Activated T-cell treated with anti-CD3 and anti-CD28 coated beads, Interleukin-2, amount 50 U/mL, for 4 hours (primary cell): ENCODE measurements around the gene PHLDB2. TPM values are rescaled to one million over a fixed set of nuclear protein-coding genes. Genes with fewer than 3 reads are reported as not detected.

ENCODE experiments used
- ATAC-seq, 2 donors: fragments of 200-7000 bp; cut with Tn5 transposase; one replicate each; pipeline ENCODE4 v1.10.0; 2021
- DNase-seq: peaks from one replicate; pipeline ENCODE4 v3.0.0-alpha.2; 2020
- H3K27me3 Mint-ChIP-seq: one replicate; pipeline ENCODE4 v1.8.0; 2021; ENCODE audit warnings: low read depth, mixed read lengths
- H3K36me3 Mint-ChIP-seq: one replicate; pipeline ENCODE4 v1.8.0; 2022; ENCODE audit warnings: mixed read lengths; ENCODE audit not compliant: insufficient read depth
- H3K4me1 Mint-ChIP-seq: one replicate; pipeline ENCODE4 v1.8.0; 2021; ENCODE audit warnings: low read depth, mixed read lengths
- H3K4me3 Mint-ChIP-seq: one replicate; pipeline ENCODE4 v1.8.0; 2021; ENCODE audit warnings: mild to moderate bottlenecking, moderate library complexity, mixed read lengths
- H3K9me3 Mint-ChIP-seq: one replicate; pipeline ENCODE4 v1.8.0; 2021; ENCODE audit warnings: mixed read lengths
- total RNA-seq, 3 donors: library from RNA; stranded (reverse); gene quantifications; one replicate each; pipeline ENCODE4 v1.2.1, GENCODE V29; 2021

The PHLDB2 gene
- total RNA-seq, 3 donors from 2014 or later = 0.66 to 0.82 (median 0.76) TPM

- Mint-ChIP-seq H3K27me3 (no peaks in the 10 kb centered on the region), H3K9me3 (no peaks in the 10 kb centered on the region)
- DNase-seq = no peak
Measured at GRCh38 chr3:111961461-111962164, 102.5 kb downstream of the PHLDB2 start.

GRCh38 chr3:111963424-111963823 is 104.4 kb downstream of the PHLDB2 start:
- Mint-ChIP-seq H3K9me3 (no peaks in the 10 kb centered on the region), H3K36me3 (peaks cover 2% of the 10 kb centered on the region), H3K4me1 (peaks cover 17% of the 10 kb centered on the region), H3K4me3 (no peak overlapping the region), H3K27me3 (no peaks in the 10 kb centered on the region)
- DNase-seq (no peak), ATAC-seq (peak; percentile 72 to 88)

More at GRCh38 chr3:111961461-111962164, 102.5 kb downstream of the PHLDB2 start:
- Mint-ChIP-seq H3K4me1 (peaks cover 10% of the 10 kb centered on the region), H3K36me3 (peaks cover 2% of the 10 kb centered on the region), H3K4me3 (no peak overlapping the region)
- ATAC-seq = no peak

- no peaks in the 10 kb centered on the region for H3K36me3 Mint-ChIP-seq
- DNase-seq = no peak
- no peaks in the 10 kb centered on the region for H3K27me3 Mint-ChIP-seq
- H3K4me3 Mint-ChIP-seq = no peak overlapping the region
- H3K9me3 Mint-ChIP-seq = no peaks in the 10 kb centered on the region
- ATAC-seq = peak in 1 of 2 donors; percentile 36
- peaks cover 17% of the 10 kb centered on the region for H3K4me1 Mint-ChIP-seq
Measured at GRCh38 chr3:111965484-111965883, 106.4 kb downstream of the PHLDB2 start.

GRCh38 chr3:111967068-111967467 is 108.0 kb downstream of the PHLDB2 start:
- Mint-ChIP-seq H3K4me1 (peaks cover 17% of the 10 kb centered on the region), H3K9me3 (no peaks in the 10 kb centered on the region), H3K27me3 (no peaks in the 10 kb centered on the region), H3K36me3 (no peaks in the 10 kb centered on the region), H3K4me3 (no peak overlapping the region)
- no peak for ATAC-seq
- no peak for DNase-seq

- DNase-seq (peak; percentile 81), ATAC-seq (peak; percentile 74 to 78)
- H3K4me3 Mint-ChIP-seq = no peak overlapping the region
- peaks cover 17% of the 10 kb centered on the region for H3K4me1 Mint-ChIP-seq
- no peaks in the 10 kb centered on the region for H3K36me3 Mint-ChIP-seq
- H3K27me3 Mint-ChIP-seq = no peaks in the 10 kb centered on the region
- H3K9me3 Mint-ChIP-seq = no peaks in the 10 kb centered on the region
Measured at GRCh38 chr3:111967651-111968274, 108.7 kb downstream of the PHLDB2 start.

GRCh38 chr3:111968319-111969054 is 109.4 kb downstream of the PHLDB2 start:
- DNase-seq (no peak), ATAC-seq (no peak)
- Mint-ChIP-seq H3K4me3 (no peak overlapping the region), H3K9me3 (no peaks in the 10 kb centered on the region), H3K27me3 (no peaks in the 10 kb centered on the region), H3K4me1 (peaks cover 10% of the 10 kb centered on the region), H3K36me3 (no peaks in the 10 kb centered on the region)

- Mint-ChIP-seq H3K9me3 (no peaks in the 10 kb centered on the region), H3K4me1 (peaks cover 7% of the 10 kb centered on the region), H3K4me3 (no peak overlapping the region), H3K27me3 (no peaks in the 10 kb centered on the region), H3K36me3 (no peaks in the 10 kb centered on the region)
- no peak for DNase-seq
- no peak for ATAC-seq
Measured at GRCh38 chr3:111970376-111970775, 111.3 kb downstream of the PHLDB2 start.

GRCh38 chr3:111971533-111972130 is 112.6 kb downstream of the PHLDB2 start:
- Mint-ChIP-seq H3K27me3 (no peaks in the 10 kb centered on the region), H3K4me3 (no peak overlapping the region), H3K9me3 (no peaks in the 10 kb centered on the region), H3K4me1 (peaks cover 7% of the 10 kb centered on the region), H3K36me3 (no peaks in the 10 kb centered on the region)
- DNase-seq = no peak
- ATAC-seq = no peak

GRCh38 chr3:111972891-111973290 is 113.8 kb downstream of the PHLDB2 start:
- Mint-ChIP-seq H3K27me3 (no peaks in the 10 kb centered on the region), H3K4me1 (peaks cover 1% of the 10 kb centered on the region), H3K9me3 (no peaks in the 10 kb centered on the region), H3K36me3 (no peaks in the 10 kb centered on the region), H3K4me3 (no peak overlapping the region)
- no peak for ATAC-seq
- no peak for DNase-seq

- DNase-seq (no peak), ATAC-seq (no peak)
- H3K36me3 Mint-ChIP-seq = no peaks in the 10 kb centered on the region
- H3K4me3 Mint-ChIP-seq = no peak overlapping the region
- peaks cover 12% of the 10 kb centered on the region for H3K4me1 Mint-ChIP-seq
- no peaks in the 10 kb centered on the region for H3K27me3 Mint-ChIP-seq
- no peaks in the 10 kb centered on the region for H3K9me3 Mint-ChIP-seq
Measured at GRCh38 chr3:111975131-111975530, 116.1 kb downstream of the PHLDB2 start.

- Mint-ChIP-seq H3K27me3 (no peaks in the 10 kb centered on the region), H3K9me3 (no peaks in the 10 kb centered on the region), H3K36me3 (no peaks in the 10 kb centered on the region), H3K4me3 (no peak overlapping the region), H3K4me1 (peaks cover 22% of the 10 kb centered on the region)
- DNase-seq (no peak), ATAC-seq (no peak)
Measured at GRCh38 chr3:111976254-111976653, 117.2 kb downstream of the PHLDB2 start.

- peak; percentile 96 to 97 for ATAC-seq
- H3K9me3 Mint-ChIP-seq = no peaks in the 10 kb centered on the region
Measured at GRCh38 chr3:111978583-111979433, 119.7 kb downstream of the PHLDB2 start, which contains the start of gene ABHD10. ABHD10 (plus strand) TSS chr3:111979026; CDS start chr3:111979062, 36 bp downstream.

GRCh38 chr3:111979434-111980038 is 120.5 kb downstream of the PHLDB2 start:
- peak overlapping the region; percentile 91 for H3K4me3 Mint-ChIP-seq
- ATAC-seq (peak; percentile 41 to 44), DNase-seq (no peak)
- peaks cover 51% of the 10 kb centered on the region for H3K4me1 Mint-ChIP-seq
- no peaks in the 10 kb centered on the region for H3K9me3 Mint-ChIP-seq
- peaks cover 5% of the 10 kb centered on the region for H3K36me3 Mint-ChIP-seq
- no peaks in the 10 kb centered on the region for H3K27me3 Mint-ChIP-seq

More at GRCh38 chr3:111978583-111979433, 119.7 kb downstream of the PHLDB2 start, which contains the start of gene ABHD10:
- H3K4me3 Mint-ChIP-seq = peak within 1 kb of the TSS; percentile 91
- peaks cover 2% of the 10 kb centered on the region for H3K36me3 Mint-ChIP-seq
- peak; percentile 96 for DNase-seq
- no peaks in the 10 kb centered on the region for H3K27me3 Mint-ChIP-seq
- H3K4me1 Mint-ChIP-seq = peaks cover 43% of the 10 kb centered on the region
